ENCODE results near the gene MYH7. TPM values are rescaled to one million over a fixed set of nuclear protein-coding genes. Genes with fewer than 3 reads are reported as not detected.

The MYH7 gene
- total RNA-seq, 1 experiment from 2014 or later = not detected

- no peak for DNase-seq (ENCODE audit: low read depth)
Observed at GRCh38 chr14:23373041-23373440, 62.4 kb downstream of the MYH7 start.

GRCh38 chr14:23372509-23372908, 63.0 kb downstream of the MYH7 start, which contains the start of gene IL25:
TSS of gene IL25 (plus strand) at chr14:23372809.
- no peak for DNase-seq (ENCODE audit: low read depth)

GRCh38 chr14:23371865-23372264, 63.6 kb downstream of the MYH7 start:
- no peak for DNase-seq (ENCODE audit: low read depth)

- DNase-seq (ENCODE audit: low read depth) = no peak
Observed at GRCh38 chr14:23370221-23370620, 65.2 kb downstream of the MYH7 start.

- DNase-seq (ENCODE audit: low read depth) = no peak
Observed at GRCh38 chr14:23366426-23366921, 69.0 kb downstream of the MYH7 start.

GRCh38 chr14:23365732-23366425, 69.6 kb downstream of the MYH7 start:
- DNase-seq (ENCODE audit: low read depth) = no peak

- no peak for DNase-seq (ENCODE audit: low read depth)
Observed at GRCh38 chr14:23365036-23365731, 70.3 kb downstream of the MYH7 start, which contains the start of gene EFS. TSS of gene EFS (minus strand) at chr14:23365172. CDS start at chr14:23365025, 147 bp downstream.

GRCh38 chr14:23364164-23365035, 71.1 kb downstream of the MYH7 start:
- peak; percentile 20 for DNase-seq (ENCODE audit: low read depth)

Other genes starting within 250 kb of the MYH7 start
- not detected in 2 replicates for gene RNF212B, start 197.7 kb downstream of the MYH7 start, total RNA-seq (2014; rRNA removed; shearing (Covaris generic))
- 9.1 and 11.9 TPM in 2 replicates for gene HOMEZ, start 149.5 kb downstream of the MYH7 start, total RNA-seq (2014; rRNA removed; shearing (Covaris generic))
- gene PPP1R3E, start 132.8 kb downstream of the MYH7 start, total RNA-seq (2014; rRNA removed; shearing (Covaris generic)) = 3.0 and 5.0 TPM in 2 replicates
- gene BCL2L2, start 128.8 kb downstream of the MYH7 start, total RNA-seq (2014; rRNA removed; shearing (Covaris generic)) = 9.5 and 17.1 TPM in 2 replicates
- gene PABPN1, start 114.2 kb downstream of the MYH7 start, total RNA-seq (2014; rRNA removed; shearing (Covaris generic)) = 80.8 and 89.2 TPM in 2 replicates
- 4.6 and 8.6 TPM in 2 replicates for gene SLC22A17, start 82.8 kb downstream of the MYH7 start, total RNA-seq (2014; rRNA removed; shearing (Covaris generic))
- 0.12 and 0.64 TPM in 2 replicates for gene EFS, start 70.5 kb downstream of the MYH7 start, total RNA-seq (2014; rRNA removed; shearing (Covaris generic))
- gene IL25, start 62.9 kb downstream of the MYH7 start, total RNA-seq (2014; rRNA removed; shearing (Covaris generic)) = not detected in 2 replicates
- not detected in 2 replicates for gene CMTM5, start 58.6 kb downstream of the MYH7 start, total RNA-seq (2014; rRNA removed; shearing (Covaris generic))
- not detected in 2 replicates for gene MYH6, start 27.4 kb downstream of the MYH7 start, total RNA-seq (2014; rRNA removed; shearing (Covaris generic))
- 37.3 and 46.4 TPM in 2 replicates for gene NGDN, start 34.0 kb upstream of the MYH7 start, total RNA-seq (2014; rRNA removed; shearing (Covaris generic))
- 0.05 TPM in 1 of 2 replicates, not detected in the other for gene ZFHX2, start 116.1 kb upstream of the MYH7 start, total RNA-seq (2014; rRNA removed; shearing (Covaris generic))
- 7.1 and 18.1 TPM in 2 replicates for gene THTPA, start 120.6 kb upstream of the MYH7 start, total RNA-seq (2014; rRNA removed; shearing (Covaris generic))
- gene AP1G2, start 132.1 kb upstream of the MYH7 start, total RNA-seq (2014; rRNA removed; shearing (Covaris generic)) = 14.7 and 21.3 TPM in 2 replicates
- 0.10 TPM in 1 of 2 replicates, not detected in the other for gene JPH4, start 143.1 kb upstream of the MYH7 start, total RNA-seq (2014; rRNA removed; shearing (Covaris generic))
- gene DHRS2, start 200.7 kb upstream of the MYH7 start, total RNA-seq (2014; rRNA removed; shearing (Covaris generic)) = 11.9 and 16.8 TPM in 2 replicates